ENCODE results near the gene GBP2.

Gene GBP2

GRCh38 chr1:89125913-89126580, at the start of gene GBP2:
TSS of gene GBP2 (minus strand) at chr1:89126114. CDS start at chr1:89121966, 4,148 bp downstream.
- no peaks in the 10 kb centered on the region for H3K36me3 ChIP-seq (ENCODE audit: control insufficient read depth, insufficient read depth, low read length)
- H3K4me3 ChIP-seq (replicated peaks; ENCODE audit: low read depth, low read length), result peak within 1 kb of the TSS; percentile 58
- peak; percentile 17 for DNase-seq (ENCODE audit: extremely low read depth, insufficient read length)
- no peaks in the 10 kb centered on the region for H3K27me3 ChIP-seq (replicated peaks; ENCODE audit: control insufficient read depth, insufficient read depth, low read length)
- no peak for TF ChIP-seq CTCF (IDR thresholded peaks at IDR 0.05; ENCODE audit: insufficient read depth, low read length, poor library complexity, severe bottlenecking)

- Histone ChIP-seq H3K36me3 (ENCODE audit: control insufficient read depth, insufficient read depth, low read length) (no peaks in the 10 kb centered on the region), H3K27me3 (replicated peaks; ENCODE audit: control insufficient read depth, insufficient read depth, low read length) (no peaks in the 10 kb centered on the region), H3K4me3 (replicated peaks; ENCODE audit: low read depth, low read length) (no peak overlapping the region)
- no peak for DNase-seq (ENCODE audit: extremely low read depth, insufficient read length)
- TF ChIP-seq CTCF (IDR thresholded peaks at IDR 0.05; ENCODE audit: insufficient read depth, low read length, poor library complexity, severe bottlenecking), result no peak
Observed at GRCh38 chr1:89174491-89174890, 48.6 kb upstream of the GBP2 start.

GRCh38 chr1:89172468-89173143, 46.7 kb upstream of the GBP2 start:
- no peak overlapping the region for H3K4me3 ChIP-seq (replicated peaks; ENCODE audit: low read depth, low read length)
- H3K36me3 ChIP-seq (ENCODE audit: control insufficient read depth, insufficient read depth, low read length), result no peaks in the 10 kb centered on the region
- TF ChIP-seq CTCF (IDR thresholded peaks at IDR 0.05; ENCODE audit: insufficient read depth, low read length, poor library complexity, severe bottlenecking), result no peak
- DNase-seq (ENCODE audit: extremely low read depth, insufficient read length), result no peak
- H3K27me3 ChIP-seq (replicated peaks; ENCODE audit: control insufficient read depth, insufficient read depth, low read length), result no peaks in the 10 kb centered on the region

GRCh38 chr1:89171067-89171438, 45.1 kb upstream of the GBP2 start:
- Histone ChIP-seq H3K4me3 (replicated peaks; ENCODE audit: low read depth, low read length) (no peak overlapping the region), H3K36me3 (ENCODE audit: control insufficient read depth, insufficient read depth, low read length) (no peaks in the 10 kb centered on the region), H3K27me3 (replicated peaks; ENCODE audit: control insufficient read depth, insufficient read depth, low read length) (no peaks in the 10 kb centered on the region)
- no peak for DNase-seq (ENCODE audit: extremely low read depth, insufficient read length)
- no peak for TF ChIP-seq CTCF (IDR thresholded peaks at IDR 0.05; ENCODE audit: insufficient read depth, low read length, poor library complexity, severe bottlenecking)

- no peak for TF ChIP-seq CTCF (IDR thresholded peaks at IDR 0.05; ENCODE audit: insufficient read depth, low read length, poor library complexity, severe bottlenecking)
- no peak for DNase-seq (ENCODE audit: extremely low read depth, insufficient read length)
- H3K27me3 ChIP-seq (replicated peaks; ENCODE audit: control insufficient read depth, insufficient read depth, low read length), result no peaks in the 10 kb centered on the region
- H3K4me3 ChIP-seq (replicated peaks; ENCODE audit: low read depth, low read length), result no peak overlapping the region
- no peaks in the 10 kb centered on the region for H3K36me3 ChIP-seq (ENCODE audit: control insufficient read depth, insufficient read depth, low read length)
Observed at GRCh38 chr1:89170170-89171066, 44.5 kb upstream of the GBP2 start.
